SH-SY5Y (cell line): ENCODE data around the gene ZNF365.

Experiments used
- GATA2 ChIP-seq: IDR thresholded peaks from 2 replicates; pipeline ENCODE4 v1.6.1; 2011; ENCODE audit warnings: mild to moderate bottlenecking, low read depth, low read length
- GATA3 ChIP-seq: IDR thresholded peaks from 2 replicates; pipeline ENCODE4 v1.6.1; 2011; ENCODE audit warnings: low read depth, mild to moderate bottlenecking, low read length, moderate library complexity

DNA sequence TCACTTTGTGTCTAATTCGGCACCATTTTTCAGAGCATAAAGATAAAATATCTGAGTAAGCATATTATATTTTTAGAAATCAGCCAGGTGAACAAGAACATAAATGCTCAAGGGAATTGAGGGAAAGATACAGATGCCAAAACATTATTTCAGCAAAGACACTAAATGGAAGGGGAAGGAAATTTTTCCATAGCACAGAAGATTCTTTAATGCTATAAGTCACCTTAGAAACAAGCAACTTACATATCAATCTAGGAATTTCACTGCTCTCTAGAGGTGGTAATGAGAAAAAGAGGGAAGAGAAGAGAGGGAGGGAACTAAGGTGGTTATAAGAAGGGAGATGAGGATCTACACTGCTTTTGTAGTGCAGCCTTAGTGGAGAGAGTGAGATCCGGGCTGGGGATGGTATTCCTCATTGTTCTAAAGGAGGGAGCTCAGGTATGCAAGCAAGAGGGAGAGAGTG is 20.4 kb downstream of the ZNF365 start:
- TF ChIP-seq GATA3 (no peak), GATA2 (no peak)
